Panc1 (cell line): ENCODE data around the gene NAA60. TPM values are rescaled to one million over a fixed set of nuclear protein-coding genes. Genes with fewer than 3 reads are reported as not detected.

Source experiments
- ATAC-seq: fragments of 200-7000 bp; cut with Tn5 transposase; 2 replicates; pipeline ENCODE4 v1.9.1; 2020; ENCODE audit warnings: mild to moderate bottlenecking, moderate library complexity
- BruUV-seq: library from RNA; stranded (reverse); fragments of 400-500 nt; replicated peaks from 2 replicates; lab custom pipeline; 2021; lab: Mats Ljungman, UMichigan
- CTCF ChIA-PET: fragments of 300-600 bp; sonication (Branson Sonifier 250); formaldehyde crosslinking; loops from one replicate; lab custom pipeline; 2022; ENCODE audit warnings: antibody characterized with exemption; lab: Charles Lee
- POLR2A ChIA-PET: fragments of 300-600 bp; sonication (Branson Sonifier 250); formaldehyde crosslinking; loops from one replicate; lab custom pipeline; 2022; ENCODE audit warnings: antibody characterized with exemption; lab: Charles Lee
- DNase-seq: peaks from one replicate; pipeline ENCODE4 v3.0.0-alpha.2; 2010; ENCODE audit warnings: low read depth, low spot score
- H3K27ac ChIP-seq: 2 replicates; pipeline ENCODE4 v1.5.1; 2011; ENCODE audit warnings: mild to moderate bottlenecking, low read length, inconsistent platforms
- H3K27me3 ChIP-seq: fragments of 200-500 bp; sonication (Bioruptor generic); 2 replicates; pipeline ENCODE4 v1.6.0; 2014; ENCODE audit warnings: low read length, inconsistent platforms; ENCODE audit not compliant: control insufficient read depth, insufficient read depth
- H3K36me3 ChIP-seq: fragments of 200-500 bp; sonication (Bioruptor generic); 2 replicates; pipeline ENCODE4 v1.5.1; 2014; ENCODE audit warnings: inconsistent platforms, mild to moderate bottlenecking, low read length, moderate library complexity; ENCODE audit not compliant: control insufficient read depth, insufficient read depth
- H3K4me1 ChIP-seq: 2 replicates; pipeline ENCODE4 v1.5.1; 2011; ENCODE audit warnings: inconsistent platforms, mild to moderate bottlenecking, low read length, moderate library complexity; ENCODE audit not compliant: control insufficient read depth, insufficient read depth
- H3K4me3 ChIP-seq, 2 experiments: 2 replicates each; pipeline ENCODE4 v1.5.1; 2011 to 2012; ENCODE audit warnings: low read depth in 2 of 2, low read length in 2 of 2, mild to moderate bottlenecking in 2 of 2, inconsistent platforms in 1 of 2, moderate library complexity in 1 of 2
- H3K9me3 ChIP-seq: fragments of 200-500 bp; sonication (Bioruptor generic); 2 replicates; pipeline ENCODE4 v1.5.1; 2014; ENCODE audit warnings: low read depth, mild to moderate bottlenecking, inconsistent platforms, low read length, moderate library complexity; ENCODE audit not compliant: control insufficient read depth, insufficient read depth
- POLR2AphosphoS5 ChIP-seq: IDR thresholded peaks from 2 replicates; pipeline ENCODE4 v1.6.1; 2012; ENCODE audit warnings: mild to moderate bottlenecking, low read depth, low read length, moderate library complexity
- SIN3A ChIP-seq: IDR thresholded peaks from 2 replicates; pipeline ENCODE4 v1.6.1; 2012; ENCODE audit warnings: low read depth, mild to moderate bottlenecking, low read length, moderate library complexity, borderline replicate concordance; ENCODE audit not compliant: insufficient read depth
- TCF7L2 ChIP-seq: IDR thresholded peaks from 2 replicates; pipeline ENCODE4 v1.6.1; 2011; ENCODE audit warnings: mild to moderate bottlenecking, low read depth, low read length, inconsistent platforms
- in situ Hi-C: cut with HindIII; loops from 2 replicates; pipeline ENCODE4 v1.10.0; 2016; ENCODE audit warnings: low sequenced_read_pairs, low pct_unique_long_range_greater_than_20kb
- intact Hi-C: fragments of 100-400 bp; cut with micrococcal nuclease; formaldehyde crosslinking; loops from one replicate; pipeline ENCODE4 v1.10.0; 2022; ENCODE audit not compliant: unreplicated experiment
- total RNA-seq: library from RNA; stranded (reverse); gene quantifications from one replicate; pipeline ENCODE4 v1.2.1, GENCODE V29; 2021; ENCODE audit not compliant: unreplicated experiment
- TF ChIP-seq, protein P1 (sequence below), 2 experiments: IDR thresholded peaks; 2 replicates each; pipeline ENCODE4 v1.6.1; 2011 to 2012; ENCODE audit warnings: low read depth in 2 of 2, control low read depth in 1 of 2, low read length in 1 of 2, mild to moderate bottlenecking in 1 of 2, moderate library complexity in 1 of 2; ENCODE audit not compliant: insufficient read depth in 1 of 2
- TF ChIP-seq, protein P2 (sequence below): fragments of 450-650 bp; IDR thresholded peaks from 2 replicates; pipeline ENCODE4 v1.5.1; 2017; ENCODE audit warnings: mild to moderate bottlenecking

The NAA60 gene
- total RNA-seq, 1 experiment from 2014 or later = 56.0 TPM

DNA sequence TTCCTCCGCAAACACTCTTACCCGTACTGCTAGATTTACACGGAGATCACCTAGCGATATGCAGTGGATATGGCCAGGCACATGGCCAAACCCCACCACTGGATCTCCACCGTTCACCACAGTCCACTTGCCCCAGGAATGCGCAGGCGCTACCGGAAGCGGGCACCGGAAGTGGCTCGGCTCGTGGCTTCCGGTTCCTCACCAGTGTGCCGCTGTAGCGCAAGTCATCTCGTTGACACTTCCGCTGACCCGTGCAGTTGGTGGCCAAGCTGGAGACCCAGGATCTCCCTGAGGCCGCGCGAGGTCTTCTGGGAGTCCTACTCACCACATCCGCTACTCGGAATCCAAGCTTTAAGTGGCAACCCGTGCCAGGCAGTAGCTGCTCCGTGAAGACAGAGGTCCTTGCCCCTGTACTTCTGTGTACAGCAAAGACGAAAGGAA lies 11.7 kb upstream of the NAA60 start:
- ATAC-seq = no peak
- BruUV-seq = no TSS peak
- in situ Hi-C loops = no loop called here

DNA sequence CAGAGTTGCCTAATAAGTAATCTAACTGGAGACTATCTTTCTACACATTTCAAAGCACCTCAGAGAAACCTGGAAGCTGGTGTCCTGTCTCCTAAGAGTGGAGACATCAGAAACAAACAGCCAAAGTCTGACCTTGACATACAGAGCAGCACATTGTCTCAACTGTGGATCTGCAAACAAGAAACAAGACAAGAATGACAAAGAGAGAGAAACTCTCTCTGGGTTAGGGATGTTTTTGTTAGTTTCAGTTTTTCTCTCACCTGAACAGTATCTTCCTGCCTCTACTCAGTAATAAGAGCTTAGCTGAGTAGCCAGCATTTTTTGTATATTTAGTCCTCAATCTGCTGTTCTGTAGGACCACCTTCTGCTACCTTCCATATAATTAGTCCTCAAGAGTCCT lies 9.1 kb upstream of the NAA60 start:
- Histone ChIP-seq H3K27me3 (no peaks in the 10 kb centered on the region), H3K9me3 (no peaks in the 10 kb centered on the region), H3K27ac (no peak overlapping the region), H3K4me3 (no peak overlapping the region), H3K4me1 (no peaks in the 10 kb centered on the region), H3K36me3 (peaks cover 4% of the 10 kb centered on the region; the same call in 1 of the 2 replicates)
- TF ChIP-seq, protein P1, sequence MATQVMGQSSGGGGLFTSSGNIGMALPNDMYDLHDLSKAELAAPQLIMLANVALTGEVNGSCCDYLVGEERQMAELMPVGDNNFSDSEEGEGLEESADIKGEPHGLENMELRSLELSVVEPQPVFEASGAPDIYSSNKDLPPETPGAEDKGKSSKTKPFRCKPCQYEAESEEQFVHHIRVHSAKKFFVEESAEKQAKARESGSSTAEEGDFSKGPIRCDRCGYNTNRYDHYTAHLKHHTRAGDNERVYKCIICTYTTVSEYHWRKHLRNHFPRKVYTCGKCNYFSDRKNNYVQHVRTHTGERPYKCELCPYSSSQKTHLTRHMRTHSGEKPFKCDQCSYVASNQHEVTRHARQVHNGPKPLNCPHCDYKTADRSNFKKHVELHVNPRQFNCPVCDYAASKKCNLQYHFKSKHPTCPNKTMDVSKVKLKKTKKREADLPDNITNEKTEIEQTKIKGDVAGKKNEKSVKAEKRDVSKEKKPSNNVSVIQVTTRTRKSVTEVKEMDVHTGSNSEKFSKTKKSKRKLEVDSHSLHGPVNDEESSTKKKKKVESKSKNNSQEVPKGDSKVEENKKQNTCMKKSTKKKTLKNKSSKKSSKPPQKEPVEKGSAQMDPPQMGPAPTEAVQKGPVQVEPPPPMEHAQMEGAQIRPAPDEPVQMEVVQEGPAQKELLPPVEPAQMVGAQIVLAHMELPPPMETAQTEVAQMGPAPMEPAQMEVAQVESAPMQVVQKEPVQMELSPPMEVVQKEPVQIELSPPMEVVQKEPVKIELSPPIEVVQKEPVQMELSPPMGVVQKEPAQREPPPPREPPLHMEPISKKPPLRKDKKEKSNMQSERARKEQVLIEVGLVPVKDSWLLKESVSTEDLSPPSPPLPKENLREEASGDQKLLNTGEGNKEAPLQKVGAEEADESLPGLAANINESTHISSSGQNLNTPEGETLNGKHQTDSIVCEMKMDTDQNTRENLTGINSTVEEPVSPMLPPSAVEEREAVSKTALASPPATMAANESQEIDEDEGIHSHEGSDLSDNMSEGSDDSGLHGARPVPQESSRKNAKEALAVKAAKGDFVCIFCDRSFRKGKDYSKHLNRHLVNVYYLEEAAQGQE (IDR thresholded peaks at IDR 0.05; ENCODE audit: insufficient read depth in 1 of 2, low read depth in 2 of 2, low read length in 1 of 2) = no peak
- no peak for TF ChIP-seq TCF7L2
- TF ChIP-seq, protein P2, sequence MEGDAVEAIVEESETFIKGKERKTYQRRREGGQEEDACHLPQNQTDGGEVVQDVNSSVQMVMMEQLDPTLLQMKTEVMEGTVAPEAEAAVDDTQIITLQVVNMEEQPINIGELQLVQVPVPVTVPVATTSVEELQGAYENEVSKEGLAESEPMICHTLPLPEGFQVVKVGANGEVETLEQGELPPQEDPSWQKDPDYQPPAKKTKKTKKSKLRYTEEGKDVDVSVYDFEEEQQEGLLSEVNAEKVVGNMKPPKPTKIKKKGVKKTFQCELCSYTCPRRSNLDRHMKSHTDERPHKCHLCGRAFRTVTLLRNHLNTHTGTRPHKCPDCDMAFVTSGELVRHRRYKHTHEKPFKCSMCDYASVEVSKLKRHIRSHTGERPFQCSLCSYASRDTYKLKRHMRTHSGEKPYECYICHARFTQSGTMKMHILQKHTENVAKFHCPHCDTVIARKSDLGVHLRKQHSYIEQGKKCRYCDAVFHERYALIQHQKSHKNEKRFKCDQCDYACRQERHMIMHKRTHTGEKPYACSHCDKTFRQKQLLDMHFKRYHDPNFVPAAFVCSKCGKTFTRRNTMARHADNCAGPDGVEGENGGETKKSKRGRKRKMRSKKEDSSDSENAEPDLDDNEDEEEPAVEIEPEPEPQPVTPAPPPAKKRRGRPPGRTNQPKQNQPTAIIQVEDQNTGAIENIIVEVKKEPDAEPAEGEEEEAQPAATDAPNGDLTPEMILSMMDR = no peak
- TF ChIP-seq POLR2AphosphoS5 = no peak
- no peak for TF ChIP-seq SIN3A
- DNase-seq (no peak), ATAC-seq (no peak)
- ChIA-PET CTCF (no interaction called here), POLR2A (no interaction called here)
- in situ Hi-C loops (no loop called here), intact Hi-C loops (no loop called here)
- no TSS peak for BruUV-seq

More for the DNA sequence above, 11.7 kb upstream of the NAA60 start:
- TF ChIP-seq, protein P1 (IDR thresholded peaks at IDR 0.05; ENCODE audit: insufficient read depth in 1 of 2, low read depth in 2 of 2, low read length in 1 of 2) = no peak
- TF ChIP-seq POLR2AphosphoS5 (no peak), TCF7L2 (no peak), SIN3A (no peak)
- TF ChIP-seq, protein P2 = no peak
- H3K9me3 ChIP-seq = no peaks in the 10 kb centered on the region
- intact Hi-C loops = no loop called here
- peaks cover 4% of the 10 kb centered on the region; the same call in 1 of the 2 replicates for H3K36me3 ChIP-seq
- POLR2A ChIA-PET = no interaction called here
- H3K27me3 ChIP-seq = no peaks in the 10 kb centered on the region
- CTCF ChIA-PET = no interaction called here
- H3K27ac ChIP-seq = no peak overlapping the region
- no peaks in the 10 kb centered on the region for H3K4me1 ChIP-seq
- no peak overlapping the region for H3K4me3 ChIP-seq
- no peak for DNase-seq
